ENCODE data around the gene STRN4. TPM values are rescaled to one million over a fixed set of nuclear protein-coding genes. Genes with fewer than 3 reads are reported as not detected.

The STRN4 gene
- total RNA-seq, 2 experiments from 2014 or later, result 68.0 to 115 TPM

DNA sequence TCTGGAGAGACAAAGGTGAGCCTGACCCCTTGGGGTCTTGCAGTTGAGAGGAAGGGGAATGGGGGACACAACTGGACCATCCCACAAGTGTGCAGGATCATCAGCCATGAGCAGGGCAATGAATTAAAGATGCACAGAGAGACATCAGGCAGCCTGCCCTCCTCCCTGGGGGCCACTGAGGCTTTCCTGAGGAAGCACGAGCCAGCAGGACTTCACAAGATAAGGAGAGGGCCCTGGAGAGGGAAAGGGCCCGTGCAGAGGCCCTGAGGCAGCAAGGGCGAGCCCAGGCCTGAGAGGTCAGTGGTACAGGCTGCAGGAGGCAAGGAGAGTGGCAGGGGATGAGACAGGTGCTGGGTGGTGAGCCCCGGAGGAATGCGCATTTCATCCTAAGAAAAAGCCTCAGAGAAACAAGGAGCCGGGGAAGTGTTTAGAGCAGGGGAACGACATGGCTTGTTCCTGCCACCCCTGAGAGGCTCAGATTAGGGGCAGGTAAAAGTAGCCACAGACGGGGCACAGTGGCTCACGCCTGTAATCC is 20.3 kb downstream of the STRN4 start:
- TF ChIP-seq, protein P1, sequence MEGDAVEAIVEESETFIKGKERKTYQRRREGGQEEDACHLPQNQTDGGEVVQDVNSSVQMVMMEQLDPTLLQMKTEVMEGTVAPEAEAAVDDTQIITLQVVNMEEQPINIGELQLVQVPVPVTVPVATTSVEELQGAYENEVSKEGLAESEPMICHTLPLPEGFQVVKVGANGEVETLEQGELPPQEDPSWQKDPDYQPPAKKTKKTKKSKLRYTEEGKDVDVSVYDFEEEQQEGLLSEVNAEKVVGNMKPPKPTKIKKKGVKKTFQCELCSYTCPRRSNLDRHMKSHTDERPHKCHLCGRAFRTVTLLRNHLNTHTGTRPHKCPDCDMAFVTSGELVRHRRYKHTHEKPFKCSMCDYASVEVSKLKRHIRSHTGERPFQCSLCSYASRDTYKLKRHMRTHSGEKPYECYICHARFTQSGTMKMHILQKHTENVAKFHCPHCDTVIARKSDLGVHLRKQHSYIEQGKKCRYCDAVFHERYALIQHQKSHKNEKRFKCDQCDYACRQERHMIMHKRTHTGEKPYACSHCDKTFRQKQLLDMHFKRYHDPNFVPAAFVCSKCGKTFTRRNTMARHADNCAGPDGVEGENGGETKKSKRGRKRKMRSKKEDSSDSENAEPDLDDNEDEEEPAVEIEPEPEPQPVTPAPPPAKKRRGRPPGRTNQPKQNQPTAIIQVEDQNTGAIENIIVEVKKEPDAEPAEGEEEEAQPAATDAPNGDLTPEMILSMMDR (conservative IDR thresholded peaks at IDR 0.05; ENCODE audit: low read length), result no peak
- TF ChIP-seq EZH2phosphoT487 (IDR thresholded peaks at IDR 0.05; ENCODE audit: borderline replicate concordance, low read depth, low read length), result no peak
- H3K4me1 ChIP-seq (ENCODE audit: insufficient read depth, low read length, poor library complexity, severe bottlenecking), result peaks cover 8% of the 10 kb centered on the region
- 0 out of 2 replicates have a peak, but pooled peaks cover 4% of the 10 kb centered on the region for H4K20me1 ChIP-seq (ENCODE audit: insufficient read depth, low read length)
- no TSS peak for BruUV-seq (replicated peaks)
- intact Hi-C loops (cut with micrococcal nuclease; ENCODE audit: unreplicated experiment), result no loop called here
- H3K4me2 ChIP-seq (ENCODE audit: low read length), result no peak overlapping the region
- H3K9me3 ChIP-seq (ENCODE audit: low read length), result no peaks in the 10 kb centered on the region
- no peaks in the 10 kb centered on the region for H3K79me2 ChIP-seq (ENCODE audit: insufficient read depth, low read depth, low read length)
- ChIA-PET CTCF (ENCODE audit: unreplicated experiment) (interaction anchor here (0.6 kb wide), 1 partner anchor 1010 kb away, joined by 3 read pairs; no protein-coding TSS in a partner anchor), POLR2A (no interaction called here)
- H3K4me3 ChIP-seq (ENCODE audit: low read depth, low read length, poor library complexity, severe bottlenecking), result no peak overlapping the region
- no peak overlapping the region for H3K27ac ChIP-seq (ENCODE audit: low read depth, low read length, poor library complexity, severe bottlenecking)
- no peak for DNase-seq (ENCODE audit: low spot score)
- no peak overlapping the region for H2AFZ ChIP-seq (ENCODE audit: low read length)
- peaks cover 96% of the 10 kb centered on the region for H3K36me3 ChIP-seq (ENCODE audit: insufficient read depth, low read length)
- H3K9me2 ChIP-seq (ENCODE audit: insufficient read depth, low read length), result no peaks in the 10 kb centered on the region

DNA sequence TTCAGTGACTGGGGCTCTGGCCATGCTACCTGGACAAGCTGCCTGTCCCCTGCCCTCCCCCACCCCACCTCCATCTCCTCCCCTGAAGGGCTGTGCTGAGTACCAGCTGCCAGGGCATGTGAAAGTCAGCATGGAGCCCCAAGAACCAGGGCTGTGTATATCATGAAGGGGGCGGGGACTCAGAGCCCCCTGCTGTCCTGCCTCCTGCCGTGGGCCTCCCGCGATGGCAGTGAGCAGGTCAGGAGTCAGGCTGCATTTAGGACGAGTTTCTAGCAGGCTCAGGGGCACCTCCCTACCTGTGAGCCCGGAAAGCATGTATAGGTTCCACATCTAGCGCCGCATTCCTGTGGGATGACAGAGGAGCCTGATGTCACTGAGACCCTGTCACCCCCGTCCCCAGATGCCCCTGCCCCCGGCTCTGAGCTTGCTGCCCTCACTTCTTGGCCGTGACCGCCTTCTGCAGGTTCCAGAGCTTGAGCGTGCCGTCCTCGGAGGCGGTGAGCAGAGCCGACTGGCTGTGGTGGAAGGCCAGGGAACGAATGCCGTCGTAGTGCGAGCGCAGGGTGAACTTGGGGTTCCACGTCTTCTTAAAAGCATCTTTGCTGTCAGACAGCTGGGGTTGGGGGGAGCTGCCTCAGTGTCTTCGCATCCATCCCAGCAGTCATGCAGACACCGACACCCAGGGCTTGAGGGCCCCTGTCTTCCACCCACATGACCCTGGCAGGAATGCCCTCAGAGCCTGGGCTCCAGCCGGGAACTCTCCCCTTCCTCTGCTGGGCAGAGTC is 21.0 kb downstream of the STRN4 start:
- no peak overlapping the region for H3K4me3 ChIP-seq (ENCODE audit: low read depth, low read length, poor library complexity, severe bottlenecking)
- H3K4me1 ChIP-seq (ENCODE audit: insufficient read depth, low read length, poor library complexity, severe bottlenecking), result peaks cover 15% of the 10 kb centered on the region
- no peaks in the 10 kb centered on the region for H3K9me2 ChIP-seq (ENCODE audit: insufficient read depth, low read length)
- H2AFZ ChIP-seq (ENCODE audit: low read length), result no peak overlapping the region
- peaks cover 96% of the 10 kb centered on the region for H3K36me3 ChIP-seq (ENCODE audit: insufficient read depth, low read length)
- ChIA-PET POLR2A (no interaction called here), CTCF (ENCODE audit: unreplicated experiment) (interaction anchor here (0.6 kb wide), 1 partner anchor 1010 kb away, joined by 3 read pairs; no protein-coding TSS in a partner anchor)
- no peak for DNase-seq (ENCODE audit: low spot score)
- no peaks in the 10 kb centered on the region for H3K79me2 ChIP-seq (ENCODE audit: insufficient read depth, low read depth, low read length)
- no peaks in the 10 kb centered on the region for H3K9me3 ChIP-seq (ENCODE audit: low read length)
- TF ChIP-seq EZH2phosphoT487 (IDR thresholded peaks at IDR 0.05; ENCODE audit: borderline replicate concordance, low read depth, low read length), result no peak
- TF ChIP-seq, protein P1 (conservative IDR thresholded peaks at IDR 0.05; ENCODE audit: low read length), result no peak
- no TSS peak for BruUV-seq (replicated peaks)
- intact Hi-C loops (cut with micrococcal nuclease; ENCODE audit: unreplicated experiment), result no loop called here
- no peak overlapping the region for H3K4me2 ChIP-seq (ENCODE audit: low read length)
- 0 out of 2 replicates have a peak, but pooled peaks cover 4% of the 10 kb centered on the region for H4K20me1 ChIP-seq (ENCODE audit: insufficient read depth, low read length)
- H3K27ac ChIP-seq (ENCODE audit: low read depth, low read length, poor library complexity, severe bottlenecking), result no peak overlapping the region

DNA sequence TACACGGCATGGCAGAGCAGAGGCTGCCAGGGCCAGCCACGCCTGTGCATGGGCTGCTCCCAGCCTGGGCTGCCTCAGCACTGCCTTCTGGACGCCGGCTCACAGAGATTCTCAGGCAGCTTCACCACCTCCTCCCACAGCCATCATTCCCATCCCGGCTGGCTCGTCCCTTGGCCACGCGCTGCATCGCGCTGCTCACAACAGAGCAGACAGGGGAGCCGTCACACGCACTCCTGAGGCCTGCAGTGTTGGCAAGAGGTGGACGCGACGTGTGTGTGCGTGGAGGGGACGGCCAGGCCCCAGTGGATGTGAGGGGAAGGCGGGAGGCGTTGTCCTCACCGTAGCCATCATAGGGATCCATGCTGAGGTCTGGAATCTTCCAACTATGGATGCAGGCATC is 21.8 kb downstream of the STRN4 start:
- no peak overlapping the region for H3K4me3 ChIP-seq (ENCODE audit: low read depth, low read length, poor library complexity, severe bottlenecking)
- peaks cover 22% of the 10 kb centered on the region for H3K4me1 ChIP-seq (ENCODE audit: insufficient read depth, low read length, poor library complexity, severe bottlenecking)
- no peak overlapping the region for H3K4me2 ChIP-seq (ENCODE audit: low read length)
- no peak for DNase-seq (ENCODE audit: low spot score)
- no peaks in the 10 kb centered on the region for H3K9me2 ChIP-seq (ENCODE audit: insufficient read depth, low read length)
- ChIA-PET CTCF (ENCODE audit: unreplicated experiment) (no interaction called here), POLR2A (no interaction called here)
- BruUV-seq (replicated peaks), result no TSS peak
- H2AFZ ChIP-seq (ENCODE audit: low read length), result no peak overlapping the region
- H3K27ac ChIP-seq (ENCODE audit: low read depth, low read length, poor library complexity, severe bottlenecking), result no peak overlapping the region
- H3K36me3 ChIP-seq (ENCODE audit: insufficient read depth, low read length), result peaks cover 95% of the 10 kb centered on the region
- TF ChIP-seq, protein P1 (conservative IDR thresholded peaks at IDR 0.05; ENCODE audit: low read length), result no peak
- TF ChIP-seq EZH2phosphoT487 (IDR thresholded peaks at IDR 0.05; ENCODE audit: borderline replicate concordance, low read depth, low read length), result no peak
- intact Hi-C loops (cut with micrococcal nuclease; ENCODE audit: unreplicated experiment), result no loop called here
- no peaks in the 10 kb centered on the region for H3K9me3 ChIP-seq (ENCODE audit: low read length)
- no peaks in the 10 kb centered on the region for H3K79me2 ChIP-seq (ENCODE audit: insufficient read depth, low read depth, low read length)
- H4K20me1 ChIP-seq (ENCODE audit: insufficient read depth, low read length), result 0 out of 2 replicates have a peak, but pooled peaks cover 4% of the 10 kb centered on the region

All from OCI-LY7 (cell line).